SK-N-SH treated with all-trans-retinoic acid at 6 μM for 48 hours (cell line): ENCODE results near the gene GIMAP8.

ENCODE experiments used
- ARNTL ChIP-seq: fragments of 450-650 bp; formaldehyde crosslinking; IDR thresholded peaks from 2 replicates; pipeline ENCODE4 v1.5.0; 2020; ENCODE audit warnings: low read depth, mild to moderate bottlenecking, moderate library complexity, borderline replicate concordance
- BACH2 ChIP-seq: fragments of 250-450 bp; sonication (Bioruptor Pico); IDR thresholded peaks from 2 replicates; pipeline ENCODE4 v1.9.0; 2021; ENCODE audit warnings: mild to moderate bottlenecking, borderline replicate concordance
- TOX ChIP-seq: fragments of 250-450 bp; sonication (Bioruptor Pico); IDR thresholded peaks from 2 replicates; pipeline ENCODE4 v1.8.0; 2021; ENCODE audit warnings: mild to moderate bottlenecking, moderate library complexity, borderline replicate concordance
- ZFP30 ChIP-seq: fragments of 450-650 bp; formaldehyde crosslinking; IDR thresholded peaks from 2 replicates; pipeline ENCODE4 v1.5.0; 2022; ENCODE audit warnings: mild to moderate bottlenecking, moderate library complexity

DNA sequence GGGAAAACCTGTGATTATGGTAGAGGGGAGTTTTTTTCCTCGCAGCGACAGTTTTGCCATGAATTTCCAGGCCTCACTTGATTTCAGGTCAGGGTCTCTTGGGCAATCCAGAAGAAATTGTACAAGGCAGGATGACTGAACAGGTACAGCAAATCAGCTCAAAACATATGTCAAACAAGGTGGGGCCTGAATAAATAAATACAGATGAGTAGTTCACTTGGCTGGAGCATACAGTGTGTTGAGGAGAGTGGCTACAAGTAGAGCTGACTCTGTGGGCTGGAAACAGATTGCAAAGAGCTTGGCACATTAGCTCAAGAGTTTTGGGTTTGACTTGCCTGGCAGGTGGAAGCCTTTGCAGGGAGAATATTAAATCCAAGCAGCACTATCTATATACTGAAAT lies 15.0 kb downstream of the GIMAP8 start:
- no peak for TF ChIP-seq ZFP30 (CRISPR knock-in tag)
- TF ChIP-seq TOX (CRISPR knock-in tag), result no peak
- no peak for TF ChIP-seq BACH2
- no peak for TF ChIP-seq ARNTL (CRISPR knock-in tag)
